Fibroblast of lung (primary cell): ENCODE data around the gene PRR36. TPM values are rescaled to one million over a fixed set of nuclear protein-coding genes. Genes with fewer than 3 reads are reported as not detected.

ENCODE experiments used
- DNase-seq, 2 donors: peaks; one replicate each; pipeline versions ENCODE4 v3.0.0 to v3.0.0-alpha.2; 2010; ENCODE audit warnings: low read depth in 2 of 2
- H2AFZ ChIP-seq: 2 replicates; pipeline ENCODE4 v1.5.1; 2012; ENCODE audit warnings: low read length, control low read depth, inconsistent platforms
- H3K27ac ChIP-seq: 2 replicates; pipeline ENCODE4 v1.5.1; 2011; ENCODE audit warnings: low read length, control low read depth; ENCODE audit not compliant: insufficient read depth
- H3K27me3 ChIP-seq: 2 replicates; pipeline ENCODE4 v1.5.1; 2011; ENCODE audit warnings: mild to moderate bottlenecking, low read length; ENCODE audit not compliant: control insufficient read depth, insufficient read depth
- H3K36me3 ChIP-seq: 2 replicates; pipeline ENCODE4 v1.5.1; 2011; ENCODE audit warnings: low read length; ENCODE audit not compliant: control insufficient read depth, insufficient read depth
- H3K4me1 ChIP-seq: 2 replicates; pipeline ENCODE4 v1.5.1; 2011; ENCODE audit warnings: low read length; ENCODE audit not compliant: control insufficient read depth, insufficient read depth; ENCODE audit errors: extremely low read depth
- H3K4me2 ChIP-seq: 2 replicates; pipeline ENCODE4 v1.5.1; 2011; ENCODE audit warnings: low read length, control low read depth; ENCODE audit not compliant: insufficient read depth; ENCODE audit errors: extremely low read depth
- H3K4me3 ChIP-seq, 4 experiments: fragments of 200-600 bp in 1 of 4; sonication (generic) in 1 of 4; replicated peaks in 1 of 4; 2 replicates each; pipeline ENCODE4 v1.5.1; 2011 to 2016; ENCODE audit warnings: low read length in 4 of 4, low read depth in 3 of 4, mild to moderate bottlenecking in 3 of 4, control low read depth in 2 of 4, inconsistent platforms in 1 of 4, mixed read lengths in 1 of 4; ENCODE audit not compliant: insufficient read depth in 1 of 4; ENCODE audit errors: control extremely low read depth in 1 of 4
- H3K79me2 ChIP-seq: 2 replicates; pipeline ENCODE4 v1.5.1; 2012; ENCODE audit warnings: mild to moderate bottlenecking, low read length, inconsistent platforms; ENCODE audit not compliant: control insufficient read depth, insufficient read depth
- H3K9ac ChIP-seq: 2 replicates; pipeline ENCODE4 v1.5.1; 2011; ENCODE audit warnings: mild to moderate bottlenecking, low read length, control low read depth; ENCODE audit not compliant: insufficient read depth
- H3K9me3 ChIP-seq: 2 replicates; pipeline ENCODE4 v1.5.1; 2012; ENCODE audit warnings: low read depth, low read length; ENCODE audit not compliant: control insufficient read depth, insufficient read depth
- H4K20me1 ChIP-seq: 2 replicates; pipeline ENCODE4 v1.5.1; 2011; ENCODE audit warnings: low read length; ENCODE audit not compliant: control insufficient read depth, insufficient read depth; ENCODE audit errors: extremely low read depth
- CTCF ChIP-seq, 2 donors: IDR thresholded peaks in 1 of 2; conservative IDR thresholded peaks in 1 of 2; 1 replicate in 1 of 2; 2 replicates in 1 of 2; pipeline ENCODE4 v1.5.1; 2011 to 2012; ENCODE audit warnings: low read length in 2 of 2, control low read depth in 1 of 2, inconsistent platforms in 1 of 2, low read depth in 1 of 2, mild to moderate bottlenecking in 1 of 2
- EZH2 ChIP-seq: IDR thresholded peaks from 2 replicates; pipeline ENCODE4 v1.5.1; 2012; ENCODE audit warnings: low read length, control low read depth, mild to moderate bottlenecking; ENCODE audit errors: missing control alignments
- polyA plus RNA-seq, 2 donors: library from polyadenylated mRNA; depleted of rRNA in 1 of 2; stranded (reverse) in 1 of 2; unstranded in 1 of 2; fragments of >200 nt; gene quantifications; 2 replicates each; pipeline ENCODE4 v1.2.1, GENCODE V29; 2011 to 2012; ENCODE audit warnings: missing spikeins in 1 of 2
- total RNA-seq: library from RNA; depleted of rRNA; stranded (reverse); fragments of >200 nt; gene quantifications from 2 replicates; pipeline ENCODE4 v1.2.1, GENCODE V29; 2014

Gene PRR36
- total and polyA plus RNA-seq, 2 donors (not counting 1 experiment from before 2014, with no cell fraction given): under 0.01 TPM; not detected in 1

- Histone ChIP-seq H3K9me3 (no peaks in the 10 kb centered on the region), H3K27ac (no peak overlapping the region), H3K4me3 (no peak overlapping the region), H3K36me3 (no peaks in the 10 kb centered on the region), H3K79me2 (no peaks in the 10 kb centered on the region), H4K20me1 (no peaks in the 10 kb centered on the region), H2AFZ (no peak overlapping the region), H3K4me2 (no peak overlapping the region), H3K27me3 (peaks cover 2% of the 10 kb centered on the region), H3K9ac (no peak overlapping the region), H3K4me1 (no peaks in the 10 kb centered on the region)
- DNase-seq: no peak
- TF ChIP-seq CTCF (conservative IDR thresholded peaks at IDR 0.05 in 1 of 2, IDR thresholded peaks at IDR 0.05 in 1 of 2; ENCODE audit: low read depth in 1 of 2, low read length in 2 of 2) (no peak), EZH2 (no peak)
These were observed 53.6 kb downstream of the PRR36 start for GRCh38 chr19:7820588-7820987.

GRCh38 chr19:7819337-7819736 lies 54.9 kb downstream of the PRR36 start:
- DNase-seq: no peak
- no peak for TF ChIP-seq EZH2
- no peak for TF ChIP-seq CTCF (conservative IDR thresholded peaks at IDR 0.05 in 1 of 2, IDR thresholded peaks at IDR 0.05 in 1 of 2; ENCODE audit: low read depth in 1 of 2, low read length in 2 of 2)

GRCh38 chr19:7818806-7819205 lies 55.4 kb downstream of the PRR36 start:
- Histone ChIP-seq H3K9ac (no peak overlapping the region), H3K27ac (no peak overlapping the region), H3K27me3 (peaks cover 2% of the 10 kb centered on the region), H3K36me3 (no peaks in the 10 kb centered on the region), H3K4me2 (no peak overlapping the region), H3K9me3 (no peaks in the 10 kb centered on the region), H3K4me3 (no peak overlapping the region), H2AFZ (no peak overlapping the region), H4K20me1 (no peaks in the 10 kb centered on the region), H3K79me2 (no peaks in the 10 kb centered on the region), H3K4me1 (no peaks in the 10 kb centered on the region)
- TF ChIP-seq EZH2 (no peak), CTCF (conservative IDR thresholded peaks at IDR 0.05 in 1 of 2, IDR thresholded peaks at IDR 0.05 in 1 of 2; ENCODE audit: low read depth in 1 of 2, low read length in 2 of 2) (no peak)
- DNase-seq: no peak

More at GRCh38 chr19:7819337-7819736, 54.9 kb downstream of the PRR36 start:
- no peaks in the 10 kb centered on the region for H3K9me3 ChIP-seq
- no peak overlapping the region for H3K27ac ChIP-seq
- no peaks in the 10 kb centered on the region for H4K20me1 ChIP-seq
- no peaks in the 10 kb centered on the region for H3K4me1 ChIP-seq
- no peak overlapping the region for H3K9ac ChIP-seq
- H3K4me3 ChIP-seq: no peak overlapping the region
- H3K27me3 ChIP-seq: peaks cover 2% of the 10 kb centered on the region
- H3K79me2 ChIP-seq: no peaks in the 10 kb centered on the region
- H2AFZ ChIP-seq: no peak overlapping the region
- no peaks in the 10 kb centered on the region for H3K36me3 ChIP-seq
- no peak overlapping the region for H3K4me2 ChIP-seq

Other genes starting within 250 kb of the PRR36 start
- gene XAB2, start 244.8 kb downstream of the PRR36 start, total RNA-seq: 19.0 and 28.2 TPM in 2 replicates
- 12.5 and 16.5 TPM in 2 replicates for gene XAB2, start 244.8 kb downstream of the PRR36 start, polyA plus RNA-seq
- 15.7 and 16.9 TPM in 2 replicates for gene PET100, start 244.6 kb downstream of the PRR36 start, total RNA-seq
- gene PET100, start 244.6 kb downstream of the PRR36 start, polyA plus RNA-seq: 37.5 and 38.8 TPM in 2 replicates
- not detected in 2 replicates for gene PCP2, start 240.7 kb downstream of the PRR36 start, total RNA-seq
- not detected in 2 replicates for gene PCP2, start 240.7 kb downstream of the PRR36 start, polyA plus RNA-seq
- gene STXBP2, start 237.3 kb downstream of the PRR36 start, total RNA-seq: 2.8 and 4.6 TPM in 2 replicates
- gene STXBP2, start 237.3 kb downstream of the PRR36 start, polyA plus RNA-seq: 4.6 and 5.3 TPM in 2 replicates
- gene RETN, start 205.3 kb downstream of the PRR36 start, total RNA-seq: not detected in 2 replicates
- not detected in 2 replicates for gene RETN, start 205.3 kb downstream of the PRR36 start, polyA plus RNA-seq
- gene MCEMP1, start 197.3 kb downstream of the PRR36 start, total RNA-seq: not detected in 2 replicates
- gene MCEMP1, start 197.3 kb downstream of the PRR36 start, polyA plus RNA-seq: not detected in 2 replicates
- gene TRAPPC5, start 193.6 kb downstream of the PRR36 start, total RNA-seq: 49.6 and 103 TPM in 2 replicates
- gene TRAPPC5, start 193.6 kb downstream of the PRR36 start, polyA plus RNA-seq: 19.4 and 22.2 TPM in 2 replicates
- gene FCER2, start 172.3 kb downstream of the PRR36 start, total RNA-seq: not detected in 2 replicates
- gene FCER2, start 172.3 kb downstream of the PRR36 start, polyA plus RNA-seq: not detected in 2 replicates
- not detected in 2 replicates for gene CLEC4G, start 142.3 kb downstream of the PRR36 start, total RNA-seq
- gene CLEC4G, start 142.3 kb downstream of the PRR36 start, polyA plus RNA-seq: not detected in 2 replicates
- gene CD209, start 126.9 kb downstream of the PRR36 start, total RNA-seq: not detected in 2 replicates
- not detected in 2 replicates for gene CD209, start 126.9 kb downstream of the PRR36 start, polyA plus RNA-seq
- not detected in 2 replicates for gene CLEC4M, start 111.1 kb downstream of the PRR36 start, total RNA-seq
- not detected in 2 replicates for gene CLEC4M, start 111.1 kb downstream of the PRR36 start, polyA plus RNA-seq
- gene EVI5L, start 44.2 kb downstream of the PRR36 start, total RNA-seq: 13.4 and 16.5 TPM in 2 replicates
- gene EVI5L, start 44.2 kb downstream of the PRR36 start, polyA plus RNA-seq: 8.8 and 10.4 TPM in 2 replicates
- 2.6 and 3.0 TPM in 2 replicates for gene LRRC8E, start 14.1 kb upstream of the PRR36 start, total RNA-seq
- gene LRRC8E, start 14.1 kb upstream of the PRR36 start, polyA plus RNA-seq: 3.5 and 3.7 TPM in 2 replicates
- 8.7 and 10.4 TPM in 2 replicates for gene MAP2K7, start 29.5 kb upstream of the PRR36 start, total RNA-seq
- 7.8 and 8.5 TPM in 2 replicates for gene MAP2K7, start 29.5 kb upstream of the PRR36 start, polyA plus RNA-seq
- gene TGFBR3L, start 40.4 kb upstream of the PRR36 start, total RNA-seq: 1.0 and 1.3 TPM in 2 replicates
- 0.35 TPM in 1 of 2 replicates, not detected in the other for gene TGFBR3L, start 40.4 kb upstream of the PRR36 start, polyA plus RNA-seq
- gene SNAPC2, start 45.9 kb upstream of the PRR36 start, total RNA-seq: 11.4 and 12.8 TPM in 2 replicates
- 13.4 and 15.6 TPM in 2 replicates for gene SNAPC2, start 45.9 kb upstream of the PRR36 start, polyA plus RNA-seq
- gene CTXN1, start 51.7 kb upstream of the PRR36 start, total RNA-seq: 0.66 and 0.77 TPM in 2 replicates
- gene CTXN1, start 51.7 kb upstream of the PRR36 start, polyA plus RNA-seq: 0.85 and 1.1 TPM in 2 replicates
- gene TIMM44, start 69.3 kb upstream of the PRR36 start, total RNA-seq: 53.9 and 56.1 TPM in 2 replicates
- 29.5 and 32.3 TPM in 2 replicates for gene TIMM44, start 69.3 kb upstream of the PRR36 start, polyA plus RNA-seq
- 12.6 and 15.2 TPM in 2 replicates for gene ELAVL1, start 131.3 kb upstream of the PRR36 start, total RNA-seq
- gene ELAVL1, start 131.3 kb upstream of the PRR36 start, polyA plus RNA-seq: 61.6 and 87.7 TPM in 2 replicates
- gene CCL25, start 178.4 kb upstream of the PRR36 start, total RNA-seq: not detected in 2 replicates
- not detected in 2 replicates for gene CCL25, start 178.4 kb upstream of the PRR36 start, polyA plus RNA-seq